GM21619 (cell line): ENCODE results near the gene VIPR2.

Experiments
- ATAC-seq: cut with Tn5 transposase; IDR thresholded peaks from one replicate; pipeline ENCODE4 v1.9.1; 2021; ENCODE audit not compliant: unreplicated experiment

Gene VIPR2

GRCh38 chr7:159047536-159047935, 97.1 kb downstream of the VIPR2 start:
- no peak for ATAC-seq

DNA sequence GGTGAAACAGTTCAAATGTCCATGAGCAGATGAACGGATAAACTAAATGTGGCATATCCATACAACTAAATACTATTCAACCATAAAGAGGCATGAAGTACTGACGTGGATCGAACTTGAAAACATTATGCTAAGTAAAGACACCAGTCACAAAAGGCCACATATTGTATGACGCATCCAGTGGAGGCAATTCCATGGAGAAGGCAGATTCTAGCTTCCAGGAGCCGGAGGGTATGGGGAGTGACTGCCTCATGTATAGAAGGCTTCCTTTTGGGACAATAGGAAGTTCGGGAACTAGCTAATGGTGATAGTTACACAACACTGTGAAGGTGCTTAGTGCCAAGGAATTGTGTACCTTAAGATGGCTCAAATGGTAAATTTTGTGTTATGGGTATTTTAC, 98.4 kb downstream of the VIPR2 start:
- ATAC-seq: no peak

DNA sequence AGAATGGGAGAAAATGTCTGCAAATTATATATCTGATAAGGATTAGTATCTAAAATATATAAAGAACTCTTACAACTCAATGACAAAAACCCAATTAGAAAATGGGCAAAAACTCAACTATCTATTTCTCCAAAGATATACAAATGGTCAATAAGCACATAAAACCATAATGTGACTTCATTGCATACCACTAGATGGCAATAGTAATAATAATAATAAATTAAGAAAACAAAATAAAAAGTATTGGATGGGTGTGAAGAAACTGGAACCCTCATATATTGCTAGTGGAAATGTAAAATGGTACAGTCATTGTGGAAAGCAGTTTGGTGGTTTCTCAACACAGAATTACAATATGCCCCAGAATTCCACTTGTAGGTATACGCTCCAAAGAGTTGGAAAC, 98.8 kb downstream of the VIPR2 start:
- ATAC-seq: no peak

DNA sequence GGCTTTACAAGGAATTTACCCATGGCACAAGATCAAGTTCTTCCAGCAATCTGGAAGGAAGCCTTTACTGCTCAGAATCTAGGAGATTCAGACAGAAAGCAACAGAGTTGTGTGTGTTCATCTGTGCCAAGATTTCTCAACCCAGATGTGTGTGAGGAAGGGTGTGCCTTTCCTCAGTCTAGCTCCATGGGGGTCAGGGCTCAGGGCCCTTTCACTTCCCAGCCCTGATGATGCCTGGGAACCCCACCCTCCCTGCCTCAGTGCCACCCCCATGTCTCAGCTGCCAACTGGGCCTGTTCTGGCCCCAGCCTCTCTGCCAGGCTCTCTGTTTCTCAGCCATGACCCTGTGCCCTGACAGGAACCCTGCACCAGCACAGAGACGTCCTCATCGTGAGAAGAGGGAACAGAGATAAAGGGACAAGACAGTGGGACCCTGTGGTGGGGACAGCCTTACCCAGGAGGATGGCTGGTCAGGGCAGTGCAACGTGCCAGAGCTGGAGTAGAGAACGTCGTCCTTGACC, 102.0 kb downstream of the VIPR2 start:
- no peak for ATAC-seq

DNA sequence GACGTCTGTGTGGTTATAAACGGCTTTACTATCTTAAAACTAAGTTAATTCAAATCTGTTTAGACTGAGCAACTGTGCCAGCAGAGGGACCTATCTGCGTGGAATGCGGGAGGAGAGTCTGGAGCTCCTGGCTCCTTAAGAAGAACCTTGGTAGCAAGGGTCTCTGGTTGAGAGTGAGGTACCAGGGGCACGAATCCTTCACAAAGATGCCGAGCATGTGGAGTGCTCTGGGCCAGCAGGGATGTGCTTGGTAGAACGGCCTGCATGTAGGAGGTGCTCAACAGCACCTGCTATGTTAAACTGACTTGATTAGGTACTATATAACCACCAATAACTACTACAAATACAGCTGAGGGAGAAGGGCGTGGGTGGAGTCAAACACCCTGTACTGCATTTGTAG, 102.6 kb downstream of the VIPR2 start:
- no peak for ATAC-seq

- ATAC-seq: no peak
Measured at GRCh38 chr7:159040912-159041711, 103.6 kb downstream of the VIPR2 start.

GRCh38 chr7:159040146-159040545, 104.5 kb downstream of the VIPR2 start:
- ATAC-seq: no peak

DNA sequence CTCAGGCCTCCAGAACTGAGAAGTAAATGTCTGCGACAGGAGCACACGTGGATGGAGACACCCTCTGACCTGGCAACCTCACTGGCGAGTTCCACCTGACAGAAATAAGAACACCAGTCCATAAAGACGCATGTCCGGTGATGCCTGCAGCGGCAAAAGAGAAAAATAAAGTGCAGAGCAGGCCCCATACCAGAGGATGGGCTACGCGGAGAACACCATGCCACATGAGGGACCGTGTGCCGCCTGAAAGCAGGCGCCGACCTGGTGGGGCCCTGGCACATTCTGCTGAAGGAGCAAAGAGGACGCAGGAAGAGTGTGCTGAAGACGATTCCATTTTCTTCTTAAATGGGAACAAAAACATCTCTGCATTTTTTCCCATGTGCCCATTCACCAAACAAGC, 105.0 kb downstream of the VIPR2 start:
- no peak for ATAC-seq

DNA sequence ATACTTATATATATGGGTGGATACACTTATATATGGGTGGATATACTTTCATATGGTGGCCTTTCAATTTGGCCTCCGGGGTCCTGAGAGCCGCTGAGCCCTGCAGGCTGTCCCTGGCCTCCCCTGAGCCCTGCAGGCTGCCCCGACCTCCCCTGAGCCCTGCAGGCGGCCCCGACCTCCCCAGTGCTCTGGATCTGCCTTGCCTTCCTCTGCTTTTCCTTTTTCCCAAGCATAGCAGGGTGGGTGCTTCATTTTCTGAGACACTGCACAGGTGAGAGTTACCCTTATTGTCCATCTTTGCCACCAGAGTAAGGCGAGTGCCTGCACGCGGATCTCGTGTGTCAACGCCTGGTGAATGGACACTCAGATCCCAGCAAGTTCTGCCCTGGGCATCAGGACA, 106.6 kb downstream of the VIPR2 start:
- no peak for ATAC-seq

GRCh38 chr7:159036916-159037605, 107.6 kb downstream of the VIPR2 start:
- ATAC-seq: no peak

DNA sequence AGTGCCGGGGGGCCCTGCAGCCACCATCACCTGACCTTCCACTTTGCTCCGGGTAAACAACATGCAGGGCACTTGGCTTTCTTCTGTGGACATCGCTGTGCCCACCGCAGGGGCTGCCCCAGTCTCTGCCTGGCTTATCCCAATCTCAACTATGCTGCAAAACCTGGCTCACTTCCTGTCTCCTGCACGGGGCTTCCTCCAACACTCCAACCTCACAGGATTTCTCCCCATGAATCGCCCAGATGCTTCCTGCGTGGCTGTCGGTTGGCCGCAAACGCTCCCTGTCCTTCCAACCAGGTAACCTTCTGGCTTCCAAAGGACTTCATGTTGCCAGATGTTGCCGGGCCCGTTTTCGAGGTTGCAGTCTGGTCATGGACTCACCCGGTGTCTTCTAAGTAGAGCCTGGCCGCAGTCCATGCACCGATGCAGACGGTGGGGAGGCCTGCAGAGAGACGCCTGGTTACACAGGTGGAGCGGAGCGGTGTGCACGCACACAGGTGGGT, 109.0 kb downstream of the VIPR2 start:
- ATAC-seq: no peak

- ATAC-seq: no peak
Measured at GRCh38 chr7:159034988-159035387, 109.7 kb downstream of the VIPR2 start.

GRCh38 chr7:159034394-159034793, 110.3 kb downstream of the VIPR2 start:
- no peak for ATAC-seq

DNA sequence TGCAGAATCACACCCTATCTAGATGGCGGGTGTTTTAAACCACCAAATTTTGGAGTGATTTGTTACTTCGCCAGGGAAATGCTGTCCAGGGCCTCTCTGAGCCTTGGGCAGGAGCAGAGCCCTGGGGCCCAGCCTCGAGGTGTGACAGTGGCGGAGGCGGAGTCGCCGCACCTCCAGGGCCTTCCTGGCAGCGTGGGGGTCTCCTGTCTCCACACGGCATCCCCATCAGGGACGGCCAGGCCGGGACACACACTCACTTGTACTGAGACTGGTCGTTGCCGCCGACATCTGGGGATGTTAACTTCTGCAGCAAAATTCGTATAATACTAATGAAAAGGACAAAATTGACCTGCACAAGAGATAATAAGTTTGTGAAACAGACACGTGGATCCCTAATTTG, 110.7 kb downstream of the VIPR2 start:
- ATAC-seq: no peak

- ATAC-seq: no peak
Measured at GRCh38 chr7:159033473-159033825, 111.2 kb downstream of the VIPR2 start.

- ATAC-seq: no peak
Measured at GRCh38 chr7:159032753-159033472, 111.8 kb downstream of the VIPR2 start.

- no peak for ATAC-seq
Measured at GRCh38 chr7:159032322-159032721, 112.3 kb downstream of the VIPR2 start.

DNA sequence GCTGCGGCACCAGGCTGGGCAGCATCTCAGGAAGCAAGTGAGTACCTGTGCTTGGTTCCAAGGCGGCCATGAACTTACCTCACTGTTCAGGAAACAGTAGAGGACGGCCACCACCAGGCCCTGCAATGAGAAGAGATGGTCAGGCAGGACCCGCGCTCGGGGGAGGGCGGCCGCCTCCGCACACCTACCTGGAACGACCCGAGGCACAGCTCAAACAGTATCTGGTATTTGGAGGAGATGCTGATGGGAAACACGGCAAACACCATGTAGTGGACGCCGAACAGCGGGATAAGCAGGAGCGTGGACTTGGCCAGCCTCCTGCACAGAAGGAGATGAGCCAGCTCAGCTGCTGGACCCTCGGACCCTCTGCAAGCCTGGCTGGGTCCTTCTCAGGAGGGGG, 112.9 kb downstream of the VIPR2 start:
- no peak for ATAC-seq

- no peak for ATAC-seq
Measured at GRCh38 chr7:159031135-159031701, 113.4 kb downstream of the VIPR2 start.

- no peak for ATAC-seq
Measured at GRCh38 chr7:159030490-159031134, 114.1 kb downstream of the VIPR2 start.
